GM19025 (cell line): ENCODE results near the gene SLC5A6.

Experiments
- ATAC-seq: cut with Tn5 transposase; IDR thresholded peaks from one replicate; pipeline ENCODE4 v1.9.1; 2021; ENCODE audit warnings: mild to moderate bottlenecking, low read depth, moderate library complexity; ENCODE audit not compliant: unreplicated experiment

SLC5A6 gene

DNA sequence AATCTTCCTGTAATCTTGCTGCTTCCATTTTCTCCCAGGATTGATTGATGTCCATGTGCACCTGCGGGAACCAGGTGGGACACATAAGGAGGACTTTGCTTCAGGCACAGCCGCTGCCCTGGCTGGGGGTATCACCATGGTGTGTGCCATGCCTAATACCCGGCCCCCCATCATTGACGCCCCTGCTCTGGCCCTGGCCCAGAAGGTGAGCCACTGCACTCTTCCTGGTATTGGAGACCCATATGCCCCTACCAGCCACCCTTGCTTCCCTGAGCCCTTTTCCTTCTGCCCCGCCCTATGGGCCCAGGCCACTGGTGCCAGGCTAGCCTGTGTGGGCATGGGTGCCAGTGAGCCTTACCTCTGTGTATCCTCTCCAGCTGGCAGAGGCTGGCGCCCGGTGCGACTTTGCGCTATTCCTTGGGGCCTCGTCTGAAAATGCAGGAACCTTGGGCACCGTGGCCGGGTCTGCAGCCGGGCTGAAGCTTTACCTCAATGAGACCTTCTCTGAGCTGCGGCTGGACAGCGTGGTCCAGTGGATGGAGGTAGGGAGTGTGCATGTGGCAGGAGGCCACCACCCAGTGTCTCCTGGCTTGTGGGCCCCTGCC, 25.4 kb upstream of the SLC5A6 start:
- no peak for ATAC-seq

DNA sequence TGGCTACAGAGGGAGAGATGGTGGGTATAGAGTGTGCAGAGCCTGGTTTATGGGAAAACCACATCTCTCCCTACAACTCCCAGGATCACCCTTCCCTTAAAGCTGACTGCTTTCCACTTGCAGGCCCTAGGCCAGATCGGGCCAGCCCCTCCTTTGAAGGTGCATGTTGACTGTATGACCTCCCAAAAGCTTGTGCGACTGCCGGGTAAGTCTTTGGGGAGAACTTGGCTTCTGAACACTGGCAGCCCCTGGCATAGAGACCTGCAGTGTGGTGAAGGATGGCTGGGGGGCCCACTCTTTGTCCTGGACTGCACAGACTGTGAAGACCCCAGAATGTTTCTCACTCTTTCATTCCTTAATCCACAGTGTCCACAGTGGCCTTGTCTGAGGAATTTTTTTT, 24.6 kb upstream of the SLC5A6 start:
- ATAC-seq = no peak

DNA sequence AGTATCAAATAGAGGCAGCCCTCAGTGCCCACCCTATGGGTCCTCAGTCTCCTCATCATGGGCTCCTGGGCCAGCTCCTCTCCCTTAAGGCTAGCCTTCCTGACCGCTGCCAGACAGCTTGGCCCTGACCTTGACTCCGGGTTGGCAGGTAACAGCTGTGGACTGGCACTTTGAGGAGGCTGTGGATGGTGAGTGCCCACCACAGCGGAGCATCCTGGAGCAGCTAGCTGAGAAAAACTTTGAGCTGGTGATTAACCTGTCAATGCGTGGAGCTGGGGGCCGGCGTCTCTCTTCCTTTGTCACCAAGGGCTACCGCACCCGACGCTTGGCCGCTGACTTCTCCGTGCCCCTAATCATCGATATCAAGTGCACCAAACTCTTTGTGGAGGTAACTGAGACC, 24.1 kb upstream of the SLC5A6 start:
- no peak for ATAC-seq

DNA sequence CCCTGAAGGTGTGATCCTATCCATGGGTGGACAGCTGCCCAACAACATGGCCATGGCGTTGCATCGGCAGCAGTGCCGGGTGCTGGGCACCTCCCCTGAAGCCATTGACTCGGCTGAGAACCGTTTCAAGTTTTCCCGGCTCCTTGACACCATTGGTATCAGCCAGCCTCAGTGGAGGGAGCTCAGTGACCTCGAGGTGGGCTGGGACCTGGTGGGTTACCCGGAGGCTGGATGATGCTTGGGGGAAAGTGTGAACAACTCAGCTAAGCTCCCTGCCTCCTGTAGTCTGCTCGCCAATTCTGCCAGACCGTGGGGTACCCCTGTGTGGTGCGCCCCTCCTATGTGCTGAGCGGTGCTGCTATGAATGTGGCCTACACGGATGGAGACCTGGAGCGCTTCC, 21.3 kb upstream of the SLC5A6 start:
- ATAC-seq = no peak

DNA sequence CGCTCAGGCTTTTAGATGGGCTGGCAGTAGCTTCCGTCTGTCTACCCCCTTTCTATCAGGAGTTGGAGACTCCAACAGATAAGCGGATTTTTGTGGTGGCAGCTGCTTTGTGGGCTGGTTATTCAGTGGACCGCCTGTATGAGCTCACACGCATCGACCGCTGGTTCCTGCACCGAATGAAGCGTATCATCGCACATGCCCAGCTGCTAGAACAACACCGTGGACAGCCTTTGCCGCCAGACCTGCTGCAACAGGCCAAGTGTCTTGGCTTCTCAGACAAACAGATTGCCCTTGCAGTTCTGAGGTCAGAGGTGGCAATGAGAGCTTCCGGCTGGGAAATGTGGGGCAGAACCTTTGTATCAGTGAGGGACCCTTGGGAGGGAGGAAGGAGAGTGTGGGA, 19.9 kb upstream of the SLC5A6 start:
- ATAC-seq = no peak

DNA sequence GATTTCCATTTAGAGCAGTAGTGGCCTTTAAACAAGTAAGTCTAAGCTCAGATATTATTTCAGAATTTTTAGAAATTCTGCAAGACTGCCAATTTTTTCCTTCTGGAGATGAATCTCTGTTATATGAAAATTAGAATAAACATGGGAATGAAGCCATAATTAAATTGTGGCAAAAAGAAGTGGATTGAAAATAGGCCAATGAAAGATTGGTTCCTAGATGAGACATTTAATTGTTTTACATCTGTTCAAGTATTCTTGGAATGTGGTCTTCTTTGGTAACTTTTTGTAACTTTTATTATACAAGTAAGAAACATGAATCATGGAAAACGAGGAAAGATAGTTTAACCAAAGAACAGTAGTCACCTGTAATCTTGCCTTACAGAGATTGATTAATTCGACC, 15.4 kb upstream of the SLC5A6 start:
- no peak for ATAC-seq

DNA sequence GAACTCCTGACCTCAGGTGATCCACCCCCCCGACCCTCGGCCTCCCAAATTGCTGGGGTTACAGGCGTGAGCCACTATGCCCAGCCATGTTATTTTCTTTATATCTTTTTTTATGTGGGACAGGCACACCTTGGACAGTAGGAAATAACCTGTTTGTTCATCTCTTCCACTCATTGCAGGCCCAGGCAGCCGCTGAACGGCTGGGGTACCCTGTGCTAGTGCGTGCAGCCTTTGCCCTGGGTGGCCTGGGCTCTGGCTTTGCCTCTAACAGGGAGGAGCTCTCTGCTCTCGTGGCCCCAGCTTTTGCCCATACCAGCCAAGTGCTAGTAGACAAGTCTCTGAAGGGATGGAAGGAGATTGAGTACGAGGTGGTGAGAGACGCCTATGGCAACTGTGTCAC, 13.5 kb upstream of the SLC5A6 start:
- no peak for ATAC-seq

DNA sequence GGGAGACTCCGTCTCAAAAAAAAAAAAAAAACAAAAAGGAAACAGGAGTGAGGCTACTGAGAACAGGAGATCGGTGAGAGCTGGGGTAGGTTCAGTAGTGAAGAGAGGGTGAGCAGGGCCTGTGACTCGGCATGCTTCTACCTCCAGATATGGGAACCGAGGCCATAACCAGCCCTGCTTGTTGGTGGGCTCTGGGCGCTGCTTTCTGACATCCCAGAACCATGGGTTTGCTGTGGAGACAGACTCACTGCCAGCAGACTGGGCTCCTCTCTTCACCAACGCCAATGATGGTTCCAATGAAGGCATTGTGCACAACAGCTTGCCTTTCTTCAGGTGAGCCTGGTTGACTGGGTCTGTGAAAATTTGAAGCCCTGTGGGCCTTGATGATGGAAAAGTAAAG, 11.3 kb upstream of the SLC5A6 start:
- ATAC-seq = no peak

DNA sequence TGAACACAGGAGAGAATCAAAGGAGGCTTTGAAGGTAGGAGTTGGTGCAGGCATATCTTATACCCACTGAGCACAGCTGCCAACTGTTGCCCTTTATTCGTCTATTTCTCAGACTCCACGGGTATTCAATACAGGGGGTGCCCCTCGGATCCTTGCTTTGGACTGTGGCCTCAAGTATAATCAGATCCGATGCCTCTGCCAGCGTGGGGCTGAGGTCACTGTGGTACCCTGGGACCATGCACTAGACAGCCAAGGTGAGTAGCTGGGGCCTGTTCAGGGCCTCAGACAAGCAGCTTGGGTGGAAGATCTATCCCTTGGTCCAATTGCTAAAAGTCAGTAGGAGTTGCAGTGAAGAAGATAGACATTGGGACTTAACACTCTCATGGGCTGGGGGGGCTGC, 10.3 kb upstream of the SLC5A6 start:
- ATAC-seq = no peak

DNA sequence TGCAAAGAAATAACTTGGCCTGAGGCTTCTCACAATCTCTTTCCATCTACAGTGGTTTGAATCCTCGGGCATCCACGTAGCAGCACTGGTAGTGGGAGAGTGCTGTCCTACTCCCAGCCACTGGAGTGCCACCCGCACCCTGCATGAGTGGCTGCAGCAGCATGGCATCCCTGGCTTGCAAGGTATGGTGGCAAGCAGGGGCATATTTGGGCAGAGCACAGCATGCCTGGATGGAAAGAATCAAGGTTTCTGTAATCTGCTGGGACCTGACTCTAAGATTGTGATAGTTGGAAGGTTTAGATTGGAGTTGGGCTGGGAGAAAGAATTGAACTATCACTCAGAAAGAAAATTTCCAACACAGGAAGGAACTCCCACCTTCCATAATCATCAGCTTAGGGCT, 9.1 kb upstream of the SLC5A6 start:
- no peak for ATAC-seq

DNA sequence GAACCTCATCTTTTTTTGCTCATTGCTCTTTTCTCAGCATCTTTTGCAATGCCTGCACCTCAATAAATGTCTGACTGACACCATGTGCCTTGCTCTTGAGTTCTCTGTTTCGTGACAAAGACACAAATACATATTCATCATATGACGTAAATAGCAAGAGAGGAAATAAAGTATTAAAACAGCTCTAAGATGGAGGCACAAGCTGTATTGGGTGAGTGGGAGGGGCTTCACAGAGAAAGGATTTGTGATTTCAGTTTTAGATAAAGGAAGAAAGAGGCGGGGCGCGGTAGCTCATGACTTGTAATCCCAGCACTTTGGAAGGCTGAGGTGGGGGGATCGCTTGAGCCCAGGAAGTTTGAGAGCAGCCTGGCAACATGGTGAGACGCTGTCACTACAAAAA, 8.0 kb upstream of the SLC5A6 start:
- no peak for ATAC-seq

DNA sequence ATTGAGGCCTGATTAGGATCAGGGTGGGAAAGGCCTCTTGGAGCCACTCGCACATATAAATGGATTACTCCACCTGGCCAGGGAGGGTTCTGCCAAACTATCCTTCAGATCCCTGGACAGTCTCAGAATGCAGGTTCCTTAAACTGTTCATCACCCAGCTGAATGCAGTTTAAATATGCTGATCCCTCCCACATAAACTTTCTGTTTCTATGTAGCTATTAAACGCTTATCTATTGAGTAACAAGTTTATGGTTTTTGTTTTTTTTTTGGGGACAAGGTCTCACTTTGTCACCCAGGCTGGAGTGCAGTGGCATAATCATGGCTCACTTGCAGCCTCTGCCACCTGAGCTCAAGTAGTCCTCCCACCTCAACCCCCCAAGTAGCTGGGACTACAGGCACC, 7.0 kb upstream of the SLC5A6 start:
- ATAC-seq = no peak

DNA sequence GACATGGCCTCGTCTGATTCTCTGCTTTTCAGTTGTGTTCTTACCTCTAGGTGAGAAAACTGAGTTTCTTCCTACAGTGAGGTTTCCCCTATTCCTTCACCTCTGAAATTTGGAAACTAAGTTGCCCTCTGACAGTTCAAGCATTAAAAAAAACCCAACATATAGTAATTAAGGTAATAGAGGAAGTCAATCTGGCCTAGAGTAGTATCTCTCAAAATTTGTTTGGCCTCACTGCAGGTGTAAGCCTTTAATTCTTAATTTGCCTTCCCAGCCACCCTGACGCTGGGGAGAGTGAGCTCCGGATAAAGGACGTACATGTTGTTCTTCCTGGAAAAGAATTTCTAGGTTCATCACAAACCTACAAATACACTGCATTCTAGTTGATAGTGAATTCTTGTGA, 6.5 kb upstream of the SLC5A6 start:
- ATAC-seq = no peak

DNA sequence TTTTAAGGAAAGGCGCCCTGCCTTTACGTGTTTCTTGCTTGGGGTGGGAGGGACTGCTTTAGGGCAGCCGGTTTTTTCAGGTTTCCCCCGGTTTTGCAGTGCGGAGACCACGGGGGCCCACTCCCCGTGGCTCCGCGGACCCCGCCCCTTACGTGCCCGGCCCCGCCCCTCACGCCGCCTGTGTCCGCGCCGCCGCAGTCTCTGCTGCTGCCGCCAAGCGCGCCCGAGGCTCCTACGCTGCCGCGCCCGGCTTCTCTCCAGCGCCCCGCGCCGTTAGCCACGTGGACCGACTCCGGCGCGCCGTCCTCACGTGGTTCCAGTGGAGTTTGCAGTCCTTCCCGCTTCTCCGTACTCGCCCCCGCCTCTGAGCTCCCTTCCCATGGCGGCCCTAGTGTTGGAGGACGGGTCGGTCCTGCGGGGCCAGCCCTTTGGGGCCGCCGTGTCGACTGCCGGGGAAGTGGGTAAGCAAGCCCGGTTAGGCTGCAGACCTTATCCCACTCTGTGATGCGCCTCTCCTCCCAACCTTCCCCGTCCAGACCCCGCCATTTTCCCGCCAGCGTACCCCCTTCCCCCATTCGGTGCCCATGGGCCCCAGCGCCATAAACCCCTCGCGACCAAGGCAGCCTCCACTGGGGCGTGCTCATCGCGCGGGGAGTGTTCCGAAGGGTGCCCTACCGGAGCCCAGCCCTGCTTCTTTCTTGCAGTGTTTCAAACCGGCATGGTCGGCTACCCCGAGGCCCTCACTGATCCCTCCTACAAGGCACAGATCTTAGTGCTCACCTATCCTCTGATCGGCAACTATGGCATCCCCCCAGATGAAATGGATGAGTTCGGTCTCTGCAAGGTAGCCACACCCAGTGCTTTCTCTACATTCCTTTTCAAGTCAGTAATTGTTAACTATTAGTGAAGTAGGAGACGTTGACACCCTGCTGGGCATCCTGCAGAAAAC, 5.4 kb upstream of the SLC5A6 start, which contains the start of gene CAD:
CAD (plus strand) TSS at position 197 of the 949 bp plus-strand sequence; CDS start at position 380, 183 bp downstream.
- peak; percentile 77 for ATAC-seq

DNA sequence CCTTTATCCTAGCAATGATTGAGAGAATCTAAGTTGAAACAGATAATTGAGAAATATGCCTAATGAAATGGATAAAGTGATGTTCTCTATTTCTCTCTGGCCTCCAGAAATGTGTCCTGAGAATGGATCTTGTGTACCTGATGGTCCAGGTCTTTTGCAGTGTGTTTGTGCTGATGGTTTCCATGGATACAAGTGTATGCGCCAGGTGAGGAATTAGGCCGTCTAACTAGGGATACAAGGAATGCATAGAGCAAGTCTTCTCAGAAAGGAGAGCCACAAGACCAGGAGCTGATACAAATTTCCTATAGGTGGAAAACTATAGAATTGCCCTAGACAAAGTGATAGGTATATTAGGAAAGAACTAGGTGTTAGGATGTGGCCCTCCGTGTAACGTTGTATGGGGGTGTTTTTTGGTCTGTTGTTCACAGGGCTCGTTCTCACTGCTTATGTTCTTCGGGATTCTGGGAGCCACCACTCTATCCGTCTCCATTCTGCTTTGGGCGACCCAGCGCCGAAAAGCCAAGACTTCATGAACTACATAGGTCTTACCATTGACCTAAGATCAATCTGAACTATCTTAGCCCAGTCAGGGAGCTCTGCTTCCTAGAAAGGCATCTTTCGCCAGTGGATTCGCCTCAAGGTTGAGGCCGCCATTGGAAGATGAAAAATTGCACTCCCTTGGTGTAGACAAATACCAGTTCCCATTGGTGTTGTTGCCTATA, 4.5 kb upstream of the SLC5A6 start:
- no peak for ATAC-seq

DNA sequence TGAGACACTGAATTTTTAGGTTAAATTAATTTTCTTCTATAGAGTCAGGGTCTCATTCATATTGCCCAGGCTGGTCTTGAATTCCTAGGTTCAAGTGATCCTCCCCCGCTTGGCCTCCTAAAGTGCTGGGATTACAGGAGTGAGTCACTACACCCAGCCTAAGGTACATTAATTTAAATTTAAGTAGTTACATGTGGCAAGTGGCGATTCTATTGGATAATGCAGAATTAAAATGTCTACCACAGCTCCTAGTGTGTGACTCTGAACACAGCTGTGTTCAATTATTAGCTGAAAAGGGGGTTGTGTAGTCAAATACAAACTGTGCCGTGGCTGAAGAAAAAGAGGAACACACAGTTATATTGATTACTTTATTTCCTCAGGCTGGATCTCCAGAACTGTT, 2.9 kb upstream of the SLC5A6 start:
- ATAC-seq = no peak

DNA sequence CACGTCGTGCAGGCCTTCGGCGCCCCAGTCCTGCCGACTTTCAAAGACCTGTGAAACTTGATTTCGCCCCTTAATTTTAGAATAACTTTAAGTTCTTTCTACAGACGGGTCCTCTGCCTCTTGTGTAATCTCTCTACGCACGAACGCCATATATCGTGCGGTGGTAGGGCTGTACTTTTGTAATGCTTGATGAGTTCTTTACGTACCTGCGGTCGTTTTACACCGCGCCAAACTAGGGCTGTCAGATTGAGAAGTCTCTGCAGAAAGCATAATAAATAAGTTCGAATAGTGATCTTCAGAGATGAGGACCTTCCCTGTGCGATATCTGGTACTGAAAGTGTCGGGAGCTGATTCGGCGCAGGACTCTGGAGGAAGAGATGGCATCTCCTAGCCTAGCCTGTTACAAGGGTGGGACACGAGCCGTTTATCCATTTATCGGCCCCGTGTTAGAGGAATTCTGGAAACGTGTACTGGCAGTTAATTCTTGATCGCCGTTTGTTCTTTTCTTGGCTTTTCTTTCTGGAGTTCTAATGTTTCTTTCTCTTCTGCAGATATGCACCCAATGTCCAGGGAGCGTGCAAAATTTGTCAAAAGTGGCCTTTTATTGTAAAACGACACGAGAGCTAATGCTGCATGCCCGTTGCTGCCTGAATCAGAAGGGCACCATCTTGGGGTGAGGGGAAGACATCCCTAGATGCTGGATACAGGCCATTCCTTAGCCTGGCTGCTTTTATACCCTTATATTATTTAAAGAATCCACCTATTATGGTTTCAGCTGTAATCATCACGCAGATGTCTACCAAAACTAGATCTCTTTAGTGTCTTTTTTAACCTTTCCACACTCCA, 781 bp upstream of the SLC5A6 start:
- no peak for ATAC-seq

DNA sequence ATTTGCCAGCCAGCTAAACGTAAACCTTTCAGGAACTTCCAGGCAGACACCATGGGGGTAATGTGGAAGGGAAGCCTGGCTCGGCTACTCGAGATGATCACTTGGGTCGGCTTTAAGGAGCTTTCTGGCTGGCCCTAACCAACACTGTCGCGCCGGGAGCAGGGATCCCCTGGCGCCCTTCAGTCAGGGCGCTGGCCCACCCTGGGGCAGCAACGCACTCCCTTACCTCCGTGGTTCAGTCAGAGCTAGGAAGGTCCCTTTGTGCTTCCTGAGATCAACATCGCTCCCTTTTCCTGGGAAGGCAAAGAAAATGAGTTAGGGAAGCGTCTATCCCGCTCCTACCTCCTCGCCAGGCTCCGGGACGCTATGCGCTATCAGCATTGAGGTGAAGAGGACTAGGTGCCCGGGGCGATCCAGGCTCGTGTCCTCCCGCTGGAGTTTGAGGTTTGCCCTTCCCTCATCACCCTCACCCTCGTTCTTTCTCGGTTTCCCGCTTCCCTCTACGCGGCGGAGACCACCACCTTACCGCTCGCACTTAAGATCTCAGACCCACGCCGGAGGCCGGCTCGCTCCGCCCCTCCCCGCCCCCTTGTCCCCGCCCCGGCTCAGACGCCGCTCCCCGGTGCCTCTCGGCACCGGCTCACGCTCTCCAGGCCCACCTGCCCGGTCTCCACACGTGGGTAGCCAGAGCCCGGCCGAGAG, 676 bp downstream of the SLC5A6 start:
- ATAC-seq = no peak

DNA sequence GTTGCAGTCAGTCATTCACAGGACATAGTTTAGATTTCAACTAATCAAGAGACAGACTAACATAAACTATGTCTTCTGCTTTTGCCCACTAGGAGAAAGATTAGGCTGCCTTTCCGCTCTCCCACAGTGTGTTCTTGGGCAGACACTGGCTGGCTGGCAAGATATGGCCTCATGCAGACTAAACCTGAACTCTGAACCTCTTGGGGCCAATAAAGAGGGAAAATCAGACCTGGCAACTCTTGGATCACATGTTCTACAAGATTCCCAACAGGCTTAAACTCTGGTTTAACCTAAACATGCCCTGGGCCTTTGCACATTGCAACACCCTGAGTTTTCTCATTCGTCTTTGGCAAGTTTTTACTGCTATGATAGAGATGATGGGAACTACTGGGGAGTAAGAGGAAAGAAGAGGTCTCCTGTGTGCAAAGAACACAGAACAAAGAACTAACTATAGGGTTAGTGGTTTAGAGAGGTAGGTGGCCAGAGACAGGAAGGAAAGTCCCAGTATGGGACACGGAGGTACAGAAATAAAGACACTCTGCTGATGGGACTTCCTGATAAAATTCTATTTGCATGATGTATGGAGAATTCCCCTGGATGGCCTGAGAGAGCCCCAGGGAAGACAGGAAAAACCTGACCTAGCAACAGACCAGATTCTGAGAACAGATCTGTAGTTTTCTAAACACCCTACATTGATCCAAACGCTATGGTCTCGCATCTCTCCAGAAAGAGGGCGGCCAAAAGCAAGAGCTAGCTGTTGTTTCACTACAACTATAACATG, 2.3 kb downstream of the SLC5A6 start:
- no peak for ATAC-seq
